K562 treated with DMSO at 1 percent for 4 hours (cell line): ENCODE data around the gene EIF4G1. TPM values are rescaled to one million over a fixed set of nuclear protein-coding genes. Genes with fewer than 3 reads are reported as not detected.

Experiments used
- total RNA-seq: library from RNA; unstranded; fragments of 300-600 nt; gene quantifications from 2 replicates; pipeline ENCODE4 v1.2.3, GENCODE V29; 2022; ENCODE audit not compliant: insufficient read depth

The EIF4G1 gene, protein sequence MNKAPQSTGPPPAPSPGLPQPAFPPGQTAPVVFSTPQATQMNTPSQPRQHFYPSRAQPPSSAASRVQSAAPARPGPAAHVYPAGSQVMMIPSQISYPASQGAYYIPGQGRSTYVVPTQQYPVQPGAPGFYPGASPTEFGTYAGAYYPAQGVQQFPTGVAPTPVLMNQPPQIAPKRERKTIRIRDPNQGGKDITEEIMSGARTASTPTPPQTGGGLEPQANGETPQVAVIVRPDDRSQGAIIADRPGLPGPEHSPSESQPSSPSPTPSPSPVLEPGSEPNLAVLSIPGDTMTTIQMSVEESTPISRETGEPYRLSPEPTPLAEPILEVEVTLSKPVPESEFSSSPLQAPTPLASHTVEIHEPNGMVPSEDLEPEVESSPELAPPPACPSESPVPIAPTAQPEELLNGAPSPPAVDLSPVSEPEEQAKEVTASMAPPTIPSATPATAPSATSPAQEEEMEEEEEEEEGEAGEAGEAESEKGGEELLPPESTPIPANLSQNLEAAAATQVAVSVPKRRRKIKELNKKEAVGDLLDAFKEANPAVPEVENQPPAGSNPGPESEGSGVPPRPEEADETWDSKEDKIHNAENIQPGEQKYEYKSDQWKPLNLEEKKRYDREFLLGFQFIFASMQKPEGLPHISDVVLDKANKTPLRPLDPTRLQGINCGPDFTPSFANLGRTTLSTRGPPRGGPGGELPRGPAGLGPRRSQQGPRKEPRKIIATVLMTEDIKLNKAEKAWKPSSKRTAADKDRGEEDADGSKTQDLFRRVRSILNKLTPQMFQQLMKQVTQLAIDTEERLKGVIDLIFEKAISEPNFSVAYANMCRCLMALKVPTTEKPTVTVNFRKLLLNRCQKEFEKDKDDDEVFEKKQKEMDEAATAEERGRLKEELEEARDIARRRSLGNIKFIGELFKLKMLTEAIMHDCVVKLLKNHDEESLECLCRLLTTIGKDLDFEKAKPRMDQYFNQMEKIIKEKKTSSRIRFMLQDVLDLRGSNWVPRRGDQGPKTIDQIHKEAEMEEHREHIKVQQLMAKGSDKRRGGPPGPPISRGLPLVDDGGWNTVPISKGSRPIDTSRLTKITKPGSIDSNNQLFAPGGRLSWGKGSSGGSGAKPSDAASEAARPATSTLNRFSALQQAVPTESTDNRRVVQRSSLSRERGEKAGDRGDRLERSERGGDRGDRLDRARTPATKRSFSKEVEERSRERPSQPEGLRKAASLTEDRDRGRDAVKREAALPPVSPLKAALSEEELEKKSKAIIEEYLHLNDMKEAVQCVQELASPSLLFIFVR (N-terminal part only)
- 181 and 217 TPM in 2 replicates for total RNA-seq

DNA sequence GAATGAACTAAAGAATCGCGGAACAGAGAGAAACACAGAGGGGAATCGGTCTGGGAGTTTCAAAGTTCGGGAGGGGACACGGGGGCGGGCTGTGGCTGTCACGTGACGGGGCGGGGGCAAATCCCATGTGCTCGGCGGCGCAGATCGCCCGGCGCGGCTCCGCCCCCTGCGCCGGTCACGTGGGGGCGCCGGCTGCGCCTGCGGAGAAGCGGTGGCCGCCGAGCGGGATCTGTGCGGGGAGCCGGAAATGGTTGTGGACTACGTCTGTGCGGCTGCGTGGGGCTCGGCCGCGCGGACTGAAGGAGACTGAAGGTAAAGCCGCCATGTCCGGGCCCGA lies at the start of gene EIF4G1:
Gene EIF4G1, plus strand, starts transcription at position 244 of the 337 bp plus-strand sequence. CDS start 1,191 bp downstream, outside the sequence.

DNA sequence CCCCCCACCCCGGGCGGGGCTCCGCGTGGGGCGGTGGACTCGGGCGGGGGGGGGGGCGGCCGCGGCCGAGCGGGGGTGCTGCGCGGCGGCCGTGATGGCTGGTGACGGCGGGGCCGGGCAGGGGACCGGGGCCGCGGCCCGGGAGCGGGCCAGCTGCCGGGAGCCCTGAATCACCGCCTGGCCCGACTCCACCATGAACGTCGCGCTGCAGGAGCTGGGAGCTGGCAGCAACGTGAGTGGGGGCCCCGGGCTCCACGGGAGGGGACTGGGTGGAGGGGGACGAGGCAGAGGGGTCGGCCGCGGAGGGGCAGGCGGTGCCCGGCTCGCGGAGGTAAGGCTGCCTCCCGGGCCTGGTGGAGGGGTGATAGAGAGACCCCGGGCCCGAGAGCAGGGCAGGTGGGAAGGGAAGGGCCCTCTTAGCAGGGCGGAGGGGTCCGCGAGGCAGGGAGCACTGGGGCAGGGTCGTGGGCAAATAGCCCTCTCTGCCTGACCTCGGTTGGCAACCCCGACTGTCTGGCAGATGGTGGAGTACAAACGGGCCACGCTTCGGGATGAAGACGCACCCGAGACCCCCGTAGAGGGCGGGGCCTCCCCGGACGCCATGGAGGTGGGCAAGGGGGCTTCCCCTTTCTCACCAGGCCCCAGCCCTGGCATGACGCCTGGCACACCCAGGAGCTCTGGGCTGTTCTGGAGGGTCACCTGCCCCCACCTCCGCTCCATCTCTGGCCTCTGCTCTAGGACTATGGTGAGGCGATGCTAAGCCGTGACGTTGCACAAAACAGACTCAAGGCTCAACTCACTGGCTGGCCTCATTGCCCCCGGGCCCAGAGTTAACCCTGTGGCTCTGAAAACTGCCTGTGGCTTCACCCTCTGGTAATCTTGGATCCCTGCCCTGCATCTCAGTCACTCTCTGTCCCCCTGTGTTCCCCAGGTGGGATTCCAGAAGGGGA lies 38.2 kb upstream of the EIF4G1 start, which contains the start of gene ECE2:
Gene ECE2, plus strand, starts transcription at position 62 of the 950 bp plus-strand sequence. Its CDS starts 132 bp downstream, at position 194.

DNA sequence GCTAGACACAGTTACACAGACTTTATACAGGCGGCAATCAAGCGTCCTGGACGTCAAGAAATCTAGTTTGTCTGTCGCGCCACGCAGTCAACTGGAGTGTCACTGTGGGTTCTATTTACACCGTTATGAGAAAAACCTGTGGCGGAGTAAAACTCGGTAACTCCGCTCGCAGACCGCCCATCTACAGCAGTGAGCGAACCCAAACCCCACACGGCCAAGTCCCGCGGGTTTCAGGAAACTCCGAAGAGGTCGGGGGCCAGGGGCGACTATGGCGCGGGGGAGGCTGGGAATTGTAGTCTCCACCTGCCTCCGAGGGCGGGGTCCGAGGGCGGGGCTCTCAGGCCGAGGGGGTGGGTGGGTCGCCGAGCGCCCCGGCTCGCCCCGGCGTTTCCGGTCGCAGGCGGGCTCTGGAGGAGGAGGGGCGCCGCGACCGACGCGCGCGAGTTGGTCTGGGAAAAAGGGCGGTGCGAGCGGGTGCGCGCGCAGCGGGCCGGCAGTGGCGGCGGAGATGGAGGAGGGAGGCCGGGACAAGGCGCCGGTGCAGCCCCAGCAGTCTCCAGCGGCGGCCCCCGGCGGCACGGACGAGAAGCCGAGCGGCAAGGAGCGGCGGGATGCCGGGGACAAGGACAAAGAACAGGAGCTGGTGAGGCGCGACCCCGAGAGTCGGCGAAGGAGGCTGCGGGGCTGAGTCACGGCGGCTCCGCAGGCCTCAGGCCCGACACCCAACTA lies 15.5 kb upstream of the EIF4G1 start, which contains the start of gene PSMD2:
Gene PSMD2, plus strand, starts transcription at position 483 of the 729 bp plus-strand sequence. Its CDS starts 26 bp downstream, at position 509.

DNA sequence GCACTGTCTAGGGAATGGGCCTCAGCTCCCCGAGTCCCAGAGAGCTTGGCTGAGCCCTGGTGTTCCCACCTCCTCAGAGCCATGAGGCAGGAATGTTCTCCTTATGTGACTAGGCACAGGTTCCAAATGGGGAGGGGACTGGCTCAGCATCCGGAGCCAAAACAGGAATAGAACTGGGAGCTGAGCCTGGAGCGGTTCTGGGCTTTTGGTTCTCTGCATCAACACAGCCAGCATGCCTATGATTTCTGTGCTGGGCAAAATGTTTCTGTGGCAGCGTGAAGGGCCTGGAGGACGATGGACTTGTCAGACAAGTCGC lies 23.0 kb downstream of the EIF4G1 start, which contains the start of gene FAM131A:
Gene FAM131A, plus strand, starts transcription at position 202 of the 316 bp plus-strand sequence. Its CDS starts 31 bp downstream, at position 233.

DNA sequence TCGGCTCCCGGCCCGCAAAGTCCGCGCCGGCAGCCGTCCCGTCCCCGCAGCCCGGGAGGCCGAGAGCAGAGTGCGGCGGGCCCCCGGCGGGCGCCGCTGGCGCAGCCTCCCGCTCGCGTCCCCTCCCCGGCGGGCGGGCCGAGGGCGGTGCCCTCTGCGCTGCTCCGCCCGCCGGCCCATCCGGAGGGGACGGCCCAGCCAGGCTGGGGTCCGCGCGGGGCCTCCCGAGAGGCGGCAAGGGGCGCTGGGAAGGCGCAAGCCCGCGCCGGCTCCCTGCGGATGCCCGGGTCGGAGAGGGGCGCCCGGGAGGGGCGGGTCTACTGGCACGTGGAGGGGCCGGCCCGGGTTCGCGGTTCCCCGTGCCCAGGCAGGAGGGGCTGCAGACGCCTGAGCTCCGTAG lies 47.1 kb downstream of the EIF4G1 start, which contains the start of the genes CLCN2 and POLR2H:
Gene CLCN2, minus strand, starts transcription at position 74 of the 400 bp plus-strand sequence. CDS start 126 bp downstream, outside the sequence.
Gene POLR2H, plus strand, starts transcription at position 179 of the 400 bp plus-strand sequence. CDS start 1,783 bp downstream, outside the sequence.

DNA sequence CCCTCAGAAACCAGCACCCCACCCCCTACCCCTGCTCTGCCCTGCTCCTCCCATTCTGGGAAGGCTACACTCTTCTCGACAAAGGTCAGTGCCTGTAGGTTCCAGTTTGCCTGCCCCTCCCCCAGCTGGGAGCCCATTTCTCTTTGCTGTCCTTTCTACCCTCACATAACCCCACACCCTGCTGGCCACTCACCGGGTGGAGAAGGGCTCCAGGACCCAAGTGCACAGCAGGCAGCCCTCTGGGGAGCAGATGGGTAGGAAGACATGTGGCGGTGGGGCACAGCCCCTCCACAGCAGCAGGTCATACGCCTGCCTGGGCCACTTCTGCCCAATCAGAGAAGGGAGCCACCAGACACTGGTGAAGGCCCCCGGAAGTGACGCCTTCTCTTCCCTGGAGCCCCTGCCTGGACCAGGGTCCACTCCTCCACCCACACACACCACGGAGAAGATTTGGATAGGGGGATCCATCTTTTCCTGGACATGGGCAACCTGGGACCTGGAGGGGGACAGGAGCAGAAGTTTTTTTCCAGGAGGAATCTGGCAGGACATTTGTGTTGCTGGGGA lies 63.6 kb downstream of the EIF4G1 start, which contains the start of gene THPO:
Gene THPO, minus strand, starts transcription at position 326 of the 564 bp plus-strand sequence. CDS start 1,948 bp downstream, outside the sequence.

DNA sequence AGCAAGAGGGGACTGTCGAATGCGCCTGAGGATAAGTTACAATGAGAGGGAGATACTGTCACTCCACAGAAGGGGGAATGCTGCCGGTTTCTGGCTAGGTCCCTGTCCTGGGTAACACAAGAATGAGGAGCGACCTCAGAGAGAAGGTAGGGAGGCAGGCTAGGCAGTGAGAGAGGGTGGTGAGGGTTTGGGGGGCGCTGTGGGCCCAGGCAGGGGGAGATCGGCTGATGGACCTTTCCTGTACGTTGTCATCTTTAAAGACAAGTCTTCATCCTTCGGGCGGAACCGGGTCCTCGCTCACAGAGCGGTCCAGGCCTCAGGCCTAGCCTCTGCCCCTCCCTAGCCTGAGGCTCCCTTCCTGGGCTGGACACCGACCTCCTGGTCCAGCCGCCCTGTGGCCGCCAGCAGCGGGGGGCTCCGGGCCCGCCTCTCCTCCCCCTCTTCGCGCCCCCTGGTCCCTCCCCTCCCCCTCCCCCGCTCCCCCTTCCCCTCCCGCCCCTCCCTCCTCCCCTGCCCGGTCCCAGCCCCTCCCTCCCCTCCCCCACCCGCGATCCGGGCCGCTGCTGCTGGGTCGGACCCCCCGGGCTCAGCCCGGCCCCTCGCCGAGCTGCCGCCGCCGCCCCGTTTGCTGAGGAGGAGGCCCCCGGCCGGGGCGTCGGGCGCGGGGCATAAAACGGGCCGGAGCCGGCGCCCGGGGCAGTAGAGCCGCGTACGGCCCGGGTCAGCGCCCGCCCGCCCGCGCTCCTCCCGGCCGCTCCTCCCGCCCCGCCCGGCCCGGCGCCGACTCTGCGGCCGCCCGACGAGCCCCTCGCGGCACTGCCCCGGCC lies 65.2 kb downstream of the EIF4G1 start, which contains the start of gene CHRD:
Gene CHRD, plus strand, starts transcription at position 697 of the 827 bp plus-strand sequence. CDS start 265 bp downstream, outside the sequence.

Other genes with a start within 250 kb of the EIF4G1 start
- gene HTR3E, start 217.5 kb upstream of the EIF4G1 start, total RNA-seq, result not detected in 2 replicates
- gene EIF2B5, start 179.2 kb upstream of the EIF4G1 start, total RNA-seq, result 49.5 and 63.6 TPM in 2 replicates
- gene DVL3, start 159.2 kb upstream of the EIF4G1 start, total RNA-seq, result 46.2 and 64.6 TPM in 2 replicates
- 500 and 530 TPM in 2 replicates for gene AP2M1, start 139.8 kb upstream of the EIF4G1 start, total RNA-seq
- gene ABCF3, start 128.4 kb upstream of the EIF4G1 start, total RNA-seq, result 26.8 and 32.8 TPM in 2 replicates
- 0.17 and 2.7 TPM in 2 replicates for gene VWA5B2, start 85.0 kb upstream of the EIF4G1 start, total RNA-seq
- gene ALG3, start 65.6 kb upstream of the EIF4G1 start, total RNA-seq, result 91.9 and 93.1 TPM in 2 replicates
- 10.2 and 12.8 TPM in 2 replicates for gene EEF1AKMT4, start 64.9 kb upstream of the EIF4G1 start, total RNA-seq
- gene CAMK2N2, start 53.1 kb upstream of the EIF4G1 start, total RNA-seq, result not detected in 2 replicates
- not detected in 2 replicates for gene ECE2, start 38.6 kb upstream of the EIF4G1 start, total RNA-seq
- 314 and 374 TPM in 2 replicates for gene PSMD2, start 15.4 kb upstream of the EIF4G1 start, total RNA-seq
- 9.5 and 16.5 TPM in 2 replicates for gene FAM131A, start 23.0 kb downstream of the EIF4G1 start, total RNA-seq
- gene CLCN2, start 47.0 kb downstream of the EIF4G1 start, total RNA-seq, result 4.1 and 8.9 TPM in 2 replicates
- gene POLR2H, start 47.1 kb downstream of the EIF4G1 start, total RNA-seq, result 84.6 and 90.7 TPM in 2 replicates
- gene THPO, start 63.6 kb downstream of the EIF4G1 start, total RNA-seq, result not detected in 2 replicates
- 1.2 TPM in 1 of 2 replicates, not detected in the other for gene CHRD, start 65.4 kb downstream of the EIF4G1 start, total RNA-seq
- not detected in 2 replicates for gene EPHB3, start 247.2 kb downstream of the EIF4G1 start, total RNA-seq